Liver (tissue), 3 donors: ENCODE results near the gene NKX1-2.

Source experiments
- ATF3 ChIP-seq: IDR thresholded peaks from 2 replicates; pipeline ENCODE4 v1.6.1; 2016; ENCODE audit warnings: antibody characterized with exemption
- CTCF ChIP-seq: fragments of 150-350 bp; IDR thresholded peaks from 2 replicates; pipeline ENCODE4 v1.5.1; 2017; ENCODE audit warnings: improper control_type of control experiment, low read depth, low read length; ENCODE audit not compliant: missing input control
- TAF1 ChIP-seq: conservative IDR thresholded peaks from 2 replicates; pipeline ENCODE4 v1.6.1; 2016; ENCODE audit warnings: antibody characterized with exemption, mild to moderate bottlenecking
- TF ChIP-seq, protein P1 (sequence below): IDR thresholded peaks from 2 replicates; pipeline ENCODE4 v1.6.1; 2016; ENCODE audit warnings: antibody characterized with exemption
- TF ChIP-seq, protein P2 (sequence below): IDR thresholded peaks from 2 replicates; pipeline ENCODE4 v1.6.1; 2016; ENCODE audit warnings: antibody characterized with exemption
- donor health status: healthy.
- donor health status: healthy.

DNA sequence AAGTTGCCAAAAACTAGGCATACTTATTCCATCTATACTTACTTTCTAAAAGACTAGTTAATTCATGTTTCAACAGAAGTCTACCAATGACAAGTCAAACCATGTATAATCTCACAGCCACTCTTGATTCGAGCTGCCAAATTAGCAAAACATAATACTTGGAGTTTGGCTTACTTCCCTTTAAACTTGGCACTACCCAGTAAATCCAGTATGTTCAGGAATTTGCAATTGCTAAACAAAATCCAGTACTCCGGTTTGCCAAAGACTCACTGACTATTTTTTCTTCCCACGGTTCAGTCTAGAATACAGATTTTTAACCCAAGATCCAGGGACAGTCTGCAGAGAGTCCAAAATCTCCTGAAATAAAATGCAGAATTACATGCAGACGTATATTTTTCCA lies 35.8 kb downstream of the NKX1-2 start:
- no peak for TF ChIP-seq CTCF
- TF ChIP-seq TAF1 = no peak
- no peak for TF ChIP-seq ATF3
- TF ChIP-seq, protein P1, sequence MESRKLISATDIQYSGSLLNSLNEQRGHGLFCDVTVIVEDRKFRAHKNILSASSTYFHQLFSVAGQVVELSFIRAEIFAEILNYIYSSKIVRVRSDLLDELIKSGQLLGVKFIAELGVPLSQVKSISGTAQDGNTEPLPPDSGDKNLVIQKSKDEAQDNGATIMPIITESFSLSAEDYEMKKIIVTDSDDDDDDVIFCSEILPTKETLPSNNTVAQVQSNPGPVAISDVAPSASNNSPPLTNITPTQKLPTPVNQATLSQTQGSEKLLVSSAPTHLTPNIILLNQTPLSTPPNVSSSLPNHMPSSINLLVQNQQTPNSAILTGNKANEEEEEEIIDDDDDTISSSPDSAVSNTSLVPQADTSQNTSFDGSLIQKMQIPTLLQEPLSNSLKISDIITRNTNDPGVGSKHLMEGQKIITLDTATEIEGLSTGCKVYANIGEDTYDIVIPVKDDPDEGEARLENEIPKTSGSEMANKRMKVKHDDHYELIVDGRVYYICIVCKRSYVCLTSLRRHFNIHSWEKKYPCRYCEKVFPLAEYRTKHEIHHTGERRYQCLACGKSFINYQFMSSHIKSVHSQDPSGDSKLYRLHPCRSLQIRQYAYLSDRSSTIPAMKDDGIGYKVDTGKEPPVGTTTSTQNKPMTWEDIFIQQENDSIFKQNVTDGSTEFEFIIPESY = no peak
- TF ChIP-seq, protein P2, sequence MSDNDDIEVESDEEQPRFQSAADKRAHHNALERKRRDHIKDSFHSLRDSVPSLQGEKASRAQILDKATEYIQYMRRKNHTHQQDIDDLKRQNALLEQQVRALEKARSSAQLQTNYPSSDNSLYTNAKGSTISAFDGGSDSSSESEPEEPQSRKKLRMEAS = no peak
